Thoracic aorta (tissue), 2 donors: ENCODE measurements around the gene SYPL1. TPM values are rescaled to one million over a fixed set of nuclear protein-coding genes. Genes with fewer than 3 reads are reported as not detected.

ENCODE experiments used
- ATAC-seq: fragments of 150-250 bp; one replicate; pipeline ENCODE4 v1.8.0; 2017; ENCODE audit warnings: low read depth; ENCODE audit not compliant: insufficient number of reproducible peaks, low FRiP score
- DNase-seq: peaks from one replicate; pipeline ENCODE4 v3.0.0-alpha.2; 2020; ENCODE audit warnings: low spot score
- H3K27ac ChIP-seq, 2 donors: fragments of 200-600 bp; sonication (generic); 1 replicate in 1 of 2; 2 replicates in 1 of 2; pipeline ENCODE4 v1.5.1; 2016; ENCODE audit warnings: mild to moderate bottlenecking in 2 of 2, moderate library complexity in 2 of 2
- H3K27me3 ChIP-seq: fragments of 200-600 bp; sonication (generic); replicated peaks from 2 replicates; pipeline ENCODE4 v1.6.0; 2016; ENCODE audit warnings: mild to moderate bottlenecking; ENCODE audit not compliant: insufficient read depth
- H3K36me3 ChIP-seq: fragments of 200-600 bp; sonication (generic); one replicate; pipeline ENCODE4 v1.5.1; 2016
- H3K4me1 ChIP-seq, 2 donors: fragments of 200-600 bp; sonication (generic); 1 replicate in 1 of 2; 2 replicates in 1 of 2; pipeline versions ENCODE4 v1.5.1 to v1.6.0; 2016; ENCODE audit warnings: low read depth in 2 of 2, mild to moderate bottlenecking in 1 of 2; ENCODE audit not compliant: control insufficient read depth in 1 of 2
- H3K4me3 ChIP-seq: fragments of 200-600 bp; sonication (generic); 2 replicates; pipeline ENCODE4 v1.5.1; 2016; ENCODE audit warnings: mild to moderate bottlenecking
- H3K9me3 ChIP-seq: fragments of 200-600 bp; sonication (generic); 2 replicates; pipeline ENCODE4 v1.5.1; 2016
- total RNA-seq, 2 donors: library from RNA; depleted of rRNA; stranded (reverse); fragments of >200 nt; gene quantifications; one replicate each; pipeline versions ENCODE4 v1.1.0 to v1.2.3, GENCODE V29; 2016
- TF ChIP-seq, protein P1 (sequence below): fragments of 200-600 bp; sonication (generic); IDR thresholded peaks from one replicate; pipeline ENCODE4 v1.5.1; 2019; ENCODE audit warnings: antibody characterized with exemption

Gene SYPL1
- total RNA-seq, 2 donors from 2014 or later = 47.1 to 82.1 TPM

DNA sequence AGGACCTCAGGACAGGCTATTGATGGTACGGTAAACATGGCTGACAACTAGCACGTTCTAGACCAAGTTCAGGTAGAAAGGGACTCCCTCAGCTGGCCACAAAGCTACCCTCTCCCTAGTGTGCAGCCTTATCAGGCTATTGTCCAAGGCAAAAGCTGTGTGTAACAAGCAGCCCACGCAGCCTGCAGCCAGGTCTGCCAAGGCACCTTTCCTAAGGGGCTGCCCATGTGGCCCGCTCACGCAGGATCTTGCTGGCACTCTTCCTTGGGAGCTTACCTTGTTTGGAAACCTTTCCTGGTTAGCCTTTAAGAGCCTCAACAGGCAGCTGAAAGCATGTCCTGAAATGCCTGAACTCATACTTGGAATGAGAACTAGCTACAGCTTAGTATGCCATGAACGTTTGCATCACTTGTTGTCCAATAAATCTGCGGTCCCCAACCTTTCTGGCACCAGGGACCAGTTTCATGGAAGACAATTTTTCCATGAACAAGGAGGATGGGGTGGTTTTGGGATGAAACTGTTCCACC, 51.7 kb downstream of the SYPL1 start:
- TF ChIP-seq, protein P1, sequence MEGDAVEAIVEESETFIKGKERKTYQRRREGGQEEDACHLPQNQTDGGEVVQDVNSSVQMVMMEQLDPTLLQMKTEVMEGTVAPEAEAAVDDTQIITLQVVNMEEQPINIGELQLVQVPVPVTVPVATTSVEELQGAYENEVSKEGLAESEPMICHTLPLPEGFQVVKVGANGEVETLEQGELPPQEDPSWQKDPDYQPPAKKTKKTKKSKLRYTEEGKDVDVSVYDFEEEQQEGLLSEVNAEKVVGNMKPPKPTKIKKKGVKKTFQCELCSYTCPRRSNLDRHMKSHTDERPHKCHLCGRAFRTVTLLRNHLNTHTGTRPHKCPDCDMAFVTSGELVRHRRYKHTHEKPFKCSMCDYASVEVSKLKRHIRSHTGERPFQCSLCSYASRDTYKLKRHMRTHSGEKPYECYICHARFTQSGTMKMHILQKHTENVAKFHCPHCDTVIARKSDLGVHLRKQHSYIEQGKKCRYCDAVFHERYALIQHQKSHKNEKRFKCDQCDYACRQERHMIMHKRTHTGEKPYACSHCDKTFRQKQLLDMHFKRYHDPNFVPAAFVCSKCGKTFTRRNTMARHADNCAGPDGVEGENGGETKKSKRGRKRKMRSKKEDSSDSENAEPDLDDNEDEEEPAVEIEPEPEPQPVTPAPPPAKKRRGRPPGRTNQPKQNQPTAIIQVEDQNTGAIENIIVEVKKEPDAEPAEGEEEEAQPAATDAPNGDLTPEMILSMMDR = no peak
- DNase-seq = no peak
- H3K4me1 ChIP-seq = peaks cover 3 to 11% of the 10 kb centered on the region in 2 donors
- H3K27me3 ChIP-seq = no peaks in the 10 kb centered on the region
- H3K36me3 ChIP-seq = no peaks in the 10 kb centered on the region
- ATAC-seq = no peak
- H3K27ac ChIP-seq = no peak overlapping the region
- no peaks in the 10 kb centered on the region for H3K9me3 ChIP-seq
- no peak overlapping the region for H3K4me3 ChIP-seq

GRCh38 chr7:106059556-106059955, 52.6 kb downstream of the SYPL1 start:
- TF ChIP-seq, protein P1 = no peak
- no peak for DNase-seq
- no peak overlapping the region for H3K27ac ChIP-seq

DNA sequence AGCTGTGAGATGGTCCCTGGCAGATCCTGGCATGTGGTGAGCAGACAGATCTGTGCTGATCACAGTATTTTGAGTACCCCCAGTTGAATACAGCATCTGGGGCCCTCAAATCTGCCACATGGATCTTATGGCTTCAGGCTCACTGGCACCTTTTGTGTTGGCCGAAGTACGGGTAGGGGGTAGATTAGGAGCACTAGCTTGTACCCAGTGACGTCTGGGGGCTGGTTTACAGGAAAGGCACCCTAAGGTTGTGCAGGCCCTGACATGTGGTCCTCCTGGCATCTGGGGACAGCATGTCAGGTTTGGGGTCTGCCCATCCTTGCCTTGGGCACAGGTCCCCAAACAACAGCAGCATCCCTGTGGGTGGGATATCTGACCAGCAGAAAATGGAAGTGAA, 53.2 kb downstream of the SYPL1 start:
- H3K27ac ChIP-seq = no peak overlapping the region
- TF ChIP-seq, protein P1 = no peak
- no peaks in the 10 kb centered on the region for H3K27me3 ChIP-seq
- ATAC-seq (no peak), DNase-seq (no peak)
- H3K36me3 ChIP-seq = no peaks in the 10 kb centered on the region
- no peaks in the 10 kb centered on the region for H3K9me3 ChIP-seq
- H3K4me1 ChIP-seq = no peaks in the 10 kb centered on the region
- H3K4me3 ChIP-seq = no peak overlapping the region

More at GRCh38 chr7:106059556-106059955, 52.6 kb downstream of the SYPL1 start:
- ATAC-seq = no peak
- Histone ChIP-seq H3K4me3 (no peak overlapping the region), H3K4me1 (peaks cover 1 to 5% of the 10 kb centered on the region in 2 donors), H3K9me3 (no peaks in the 10 kb centered on the region), H3K27me3 (no peaks in the 10 kb centered on the region), H3K36me3 (no peaks in the 10 kb centered on the region)

- Histone ChIP-seq H3K4me1 (no peaks in the 10 kb centered on the region), H3K36me3 (no peaks in the 10 kb centered on the region), H3K4me3 (no peak overlapping the region), H3K9me3 (no peaks in the 10 kb centered on the region), H3K27me3 (no peaks in the 10 kb centered on the region), H3K27ac (no peak overlapping the region)
- no peak for DNase-seq
- TF ChIP-seq, protein P1 = no peak
- ATAC-seq = no peak
These were observed 53.9 kb downstream of the SYPL1 start for GRCh38 chr7:106057962-106058927.

DNA sequence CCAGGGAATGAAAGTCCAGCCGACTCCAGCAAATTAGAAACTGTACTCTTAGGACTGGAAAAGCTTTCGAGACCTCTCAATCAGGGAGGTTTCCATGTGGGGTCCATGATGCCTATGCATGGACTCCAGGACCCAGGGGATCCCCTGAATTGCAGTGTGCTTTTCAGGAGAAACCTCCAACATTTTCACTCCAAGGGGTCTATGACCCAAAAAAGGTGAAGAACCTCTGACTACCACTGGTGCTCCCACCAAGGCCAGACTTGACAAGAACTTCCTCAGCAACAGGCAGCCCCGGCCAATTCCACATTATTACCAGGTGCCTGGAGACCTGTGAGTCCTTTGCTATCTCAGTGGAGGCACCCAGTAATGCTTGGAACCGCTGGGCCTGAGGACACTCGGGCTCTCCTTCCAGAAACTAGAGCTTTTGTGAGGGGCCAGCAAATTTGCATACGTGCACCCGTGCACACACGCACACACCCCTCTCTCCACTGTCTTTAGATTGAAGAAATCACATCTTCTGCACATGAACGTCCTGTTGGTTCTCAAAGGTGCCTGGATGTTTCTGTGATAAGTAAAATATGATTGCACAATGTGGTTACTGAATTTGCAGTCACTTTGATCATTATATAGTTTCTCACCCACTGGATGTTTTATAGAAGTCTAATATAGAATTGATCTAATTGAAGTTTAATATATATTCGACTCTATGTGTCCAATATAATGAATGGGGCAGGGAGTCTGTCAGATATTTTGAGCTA, 54.7 kb downstream of the SYPL1 start:
- TF ChIP-seq, protein P1 = no peak
- Histone ChIP-seq H3K4me3 (no peak overlapping the region), H3K27me3 (no peaks in the 10 kb centered on the region), H3K27ac (no peak overlapping the region), H3K4me1 (no peaks in the 10 kb centered on the region), H3K36me3 (no peaks in the 10 kb centered on the region), H3K9me3 (no peaks in the 10 kb centered on the region)
- DNase-seq = no peak
- no peak for ATAC-seq
